GM19372 (cell line): Measurements from ENCODE around the gene ZBP1.
A peak's percentile ranks its signal among the peaks of the same experiment; 100 is the strongest.

Experiments used
- ATAC-seq: cut with Tn5 transposase; IDR thresholded peaks from one replicate; pipeline ENCODE4 v1.9.1; 2021; ENCODE audit warnings: mild to moderate bottlenecking, low read depth, moderate library complexity; ENCODE audit not compliant: unreplicated experiment

The ZBP1 gene

GRCh38 chr20:57601737-57602136, 18.5 kb downstream of the ZBP1 start:
- no peak for ATAC-seq

- ATAC-seq = no peak
These were observed 19.0 kb downstream of the ZBP1 start for GRCh38 chr20:57601211-57601570.

- no peak for ATAC-seq
These were observed 19.7 kb downstream of the ZBP1 start for GRCh38 chr20:57600320-57601210.

- no peak for ATAC-seq
These were observed 21.7 kb downstream of the ZBP1 start for GRCh38 chr20:57598491-57598890.

GRCh38 chr20:57598060-57598459, 22.2 kb downstream of the ZBP1 start:
- ATAC-seq = no peak

GRCh38 chr20:57596998-57597939, 23.0 kb downstream of the ZBP1 start:
- ATAC-seq = peak; percentile 65

GRCh38 chr20:57596358-57596757, 23.9 kb downstream of the ZBP1 start:
- ATAC-seq = no peak

- no peak for ATAC-seq
These were observed 24.9 kb downstream of the ZBP1 start for GRCh38 chr20:57595041-57596030.

GRCh38 chr20:57594092-57594951, 25.9 kb downstream of the ZBP1 start:
- ATAC-seq = no peak

- no peak for ATAC-seq
These were observed 26.9 kb downstream of the ZBP1 start for GRCh38 chr20:57593134-57593886.

- ATAC-seq = no peak
These were observed 27.7 kb downstream of the ZBP1 start for GRCh38 chr20:57592263-57593092.

- ATAC-seq = no peak
These were observed 28.7 kb downstream of the ZBP1 start for GRCh38 chr20:57591289-57592229.

GRCh38 chr20:57590485-57591288, 29.5 kb downstream of the ZBP1 start:
- no peak for ATAC-seq

GRCh38 chr20:57589728-57590484, 30.3 kb downstream of the ZBP1 start:
- no peak for ATAC-seq

- no peak for ATAC-seq
These were observed 31.0 kb downstream of the ZBP1 start for GRCh38 chr20:57589123-57589727.
